IPS DF 19.7 (cell line): ENCODE measurements around the gene DHX38.

Experiments used
- DNase-seq: peaks from one replicate; pipeline ENCODE4 v3.0.0-alpha.2; 2013; ENCODE audit warnings: low read depth, low spot score

DHX38 gene

GRCh38 chr16:72162105-72162692 is 68.6 kb downstream of the DHX38 start:
- DNase-seq = no peak
